Hepatocyte (in vitro differentiated cells): ENCODE measurements around the gene GSG1.

Experiments used
- CTCF ChIP-seq: fragments of 200-600 bp; sonication (generic); IDR thresholded peaks from 2 replicates; pipeline ENCODE4 v1.5.1; 2016; ENCODE audit warnings: antibody characterized with exemption, mild to moderate bottlenecking; ENCODE audit not compliant: poor library complexity
- EZH2 ChIP-seq: fragments of 200-600 bp; sonication (generic); IDR thresholded peaks from 2 replicates; pipeline ENCODE4 v1.6.1; 2016; ENCODE audit warnings: antibody characterized with exemption, mild to moderate bottlenecking, borderline replicate concordance

GRCh38 chr12:13044002-13044905 lies 59.2 kb downstream of the GSG1 start, which contains the start of gene FAM234B:
- TF ChIP-seq CTCF (peak; percentile 36), EZH2 (no peak)
